GM18502 (cell line): ENCODE data around the gene ZNF608.

ENCODE experiments used
- ATAC-seq: cut with Tn5 transposase; IDR thresholded peaks from one replicate; pipeline ENCODE4 v1.9.1; 2021; ENCODE audit warnings: mild to moderate bottlenecking; ENCODE audit not compliant: unreplicated experiment, poor library complexity

Gene ZNF608

DNA sequence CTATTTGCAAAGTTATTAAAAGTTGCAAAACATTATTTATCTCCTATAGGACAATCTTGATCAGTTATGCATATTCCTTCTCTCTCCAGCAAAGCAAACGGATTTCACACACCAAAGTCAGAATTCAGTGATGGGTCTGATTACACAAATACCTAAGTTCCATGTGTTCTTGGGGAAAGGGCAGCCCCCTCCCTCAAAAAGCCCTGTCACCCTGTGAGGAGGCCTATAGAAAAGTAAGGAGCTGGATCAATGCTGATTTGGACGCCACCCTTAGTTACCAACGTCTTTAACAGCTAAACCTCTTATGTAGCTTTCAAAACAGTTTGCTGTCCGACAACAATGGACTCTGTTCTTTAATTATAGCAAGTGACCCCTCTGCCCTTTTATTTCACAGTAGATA lies 6.4 kb downstream of the ZNF608 start:
- ATAC-seq, result no peak

DNA sequence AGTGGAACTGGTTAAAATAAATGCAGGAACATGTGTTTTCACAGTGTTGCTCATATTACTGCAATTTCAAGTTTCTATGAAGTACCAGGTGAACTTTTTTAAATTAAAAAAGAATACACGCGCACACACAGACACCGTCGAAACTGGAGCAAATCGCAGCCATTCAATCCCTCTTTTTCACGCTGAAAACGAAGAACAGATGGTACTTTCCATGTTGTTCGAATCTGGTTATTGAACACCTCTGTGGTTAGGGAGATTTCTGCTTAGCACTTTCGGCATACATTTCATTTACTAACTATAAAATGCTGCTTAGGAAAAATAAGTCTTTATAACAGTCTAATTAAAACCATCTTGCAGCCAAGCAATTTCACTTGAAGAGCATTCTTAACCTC lies 6.8 kb downstream of the ZNF608 start:
- no peak for ATAC-seq

DNA sequence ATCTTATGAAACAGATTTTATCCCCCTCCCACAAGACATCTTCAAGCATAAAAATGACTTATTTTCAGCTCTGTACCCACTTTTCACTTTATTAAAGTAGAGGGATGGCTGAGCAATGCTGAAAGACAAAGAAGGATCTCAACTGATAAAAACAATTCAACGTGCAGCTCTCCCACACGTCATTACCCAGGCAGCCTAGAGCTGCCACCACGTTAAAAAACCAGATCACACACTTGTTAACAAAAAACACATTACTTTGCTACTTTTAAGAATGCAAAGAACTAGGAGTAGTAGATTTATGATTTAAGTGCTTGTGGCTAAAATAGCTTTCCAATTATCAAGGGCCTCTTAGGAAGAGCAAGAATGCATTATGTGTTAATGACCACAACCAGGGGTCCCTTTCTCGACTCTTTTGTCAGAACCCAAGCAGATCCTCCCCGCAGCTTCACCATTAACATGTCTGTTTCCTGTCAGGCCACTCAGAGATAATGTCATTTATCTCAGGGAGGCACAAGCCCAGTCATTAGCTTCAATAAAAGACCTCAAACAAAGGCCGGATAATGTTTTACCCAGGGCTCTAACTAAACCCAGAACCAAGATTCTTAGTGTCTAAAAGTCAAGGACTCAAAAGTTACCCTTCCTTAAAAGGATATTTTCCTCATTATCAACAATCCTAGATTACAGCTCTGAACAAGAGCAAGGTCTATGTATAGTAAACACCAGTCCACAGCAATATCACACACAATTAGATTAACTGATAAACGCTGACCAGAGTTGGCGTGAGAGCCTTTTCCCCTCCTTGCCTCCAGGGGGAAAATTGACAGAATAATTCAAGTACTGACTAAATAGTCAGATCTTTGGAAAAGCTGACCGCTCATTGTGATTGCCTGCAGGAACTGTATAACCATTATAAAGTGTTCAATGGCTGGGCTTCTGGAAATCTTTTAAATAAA lies 7.5 kb downstream of the ZNF608 start:
- ATAC-seq, result no peak

GRCh38 chr5:124737651-124738050 lies 8.8 kb downstream of the ZNF608 start:
- no peak for ATAC-seq

GRCh38 chr5:124736805-124737188 lies 9.6 kb downstream of the ZNF608 start:
- ATAC-seq, result no peak

DNA sequence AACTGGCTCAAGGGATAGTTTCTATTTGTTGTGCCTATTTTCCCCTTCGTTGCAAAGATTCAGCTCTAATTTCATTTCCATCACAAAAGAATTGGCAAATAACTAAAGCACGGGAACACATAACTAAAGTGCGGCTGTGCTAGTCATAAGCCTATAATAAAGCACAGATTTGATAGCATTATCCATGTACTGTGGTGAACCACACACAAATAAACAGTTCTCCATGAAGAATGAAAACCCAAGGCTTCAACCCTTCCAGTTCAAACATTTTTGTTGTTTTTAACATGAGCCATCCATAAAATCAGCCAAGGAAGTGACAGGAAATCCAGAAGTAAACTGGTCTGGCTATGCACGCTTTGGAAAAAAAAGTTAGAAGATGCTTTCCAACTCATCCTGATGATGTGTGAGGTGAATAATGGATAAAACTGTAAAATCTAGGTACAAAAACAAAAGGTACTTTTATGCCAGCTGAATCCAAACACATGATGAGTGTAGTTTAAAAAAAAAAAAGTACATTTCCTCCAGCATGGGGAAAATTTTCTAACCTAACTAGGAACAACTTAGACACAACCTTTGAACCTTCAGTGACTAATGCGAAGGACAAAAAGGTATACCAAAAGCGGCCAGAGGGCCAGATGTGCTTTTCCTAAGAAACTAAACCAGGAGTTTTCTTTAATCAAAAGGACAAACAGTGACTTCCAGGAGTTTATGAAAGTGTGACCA lies 10.2 kb downstream of the ZNF608 start:
- ATAC-seq, result no peak

- ATAC-seq, result no peak
Observed at GRCh38 chr5:124735169-124735858, 11.1 kb downstream of the ZNF608 start.

DNA sequence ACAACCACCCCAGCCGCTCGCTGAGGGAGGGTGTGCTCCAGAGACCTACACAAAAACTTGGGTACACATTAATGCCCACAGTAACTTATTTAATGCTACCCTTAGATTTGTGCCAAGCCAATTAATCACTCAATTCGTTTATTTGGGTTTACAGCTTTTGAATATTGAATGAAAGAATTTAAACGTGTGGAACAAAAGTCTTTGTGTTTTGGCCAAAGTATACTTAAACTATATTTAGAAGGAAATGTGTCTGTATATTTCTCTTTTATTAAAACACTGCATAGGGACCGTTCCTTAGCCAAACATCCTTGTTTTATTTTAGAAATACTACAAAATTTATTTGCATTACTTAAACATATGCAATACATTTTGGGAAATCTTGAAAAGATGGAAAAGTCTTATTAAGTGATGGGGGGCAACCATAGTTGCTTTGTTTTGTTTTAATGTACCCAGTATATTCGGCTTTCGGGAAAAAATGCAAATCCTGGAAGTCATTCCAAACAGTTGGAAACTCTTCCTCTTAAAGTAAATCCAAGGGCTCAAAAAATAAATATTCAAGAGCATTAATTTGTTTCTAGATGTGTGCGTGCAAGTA lies 11.8 kb downstream of the ZNF608 start:
- no peak for ATAC-seq

GRCh38 chr5:124733329-124733650 lies 13.1 kb downstream of the ZNF608 start:
- ATAC-seq, result no peak

- no peak for ATAC-seq
Observed at GRCh38 chr5:124732428-124733328, 13.8 kb downstream of the ZNF608 start.

- ATAC-seq, result peak; percentile 2
Observed at GRCh38 chr5:124730381-124730780, 16.1 kb downstream of the ZNF608 start.

DNA sequence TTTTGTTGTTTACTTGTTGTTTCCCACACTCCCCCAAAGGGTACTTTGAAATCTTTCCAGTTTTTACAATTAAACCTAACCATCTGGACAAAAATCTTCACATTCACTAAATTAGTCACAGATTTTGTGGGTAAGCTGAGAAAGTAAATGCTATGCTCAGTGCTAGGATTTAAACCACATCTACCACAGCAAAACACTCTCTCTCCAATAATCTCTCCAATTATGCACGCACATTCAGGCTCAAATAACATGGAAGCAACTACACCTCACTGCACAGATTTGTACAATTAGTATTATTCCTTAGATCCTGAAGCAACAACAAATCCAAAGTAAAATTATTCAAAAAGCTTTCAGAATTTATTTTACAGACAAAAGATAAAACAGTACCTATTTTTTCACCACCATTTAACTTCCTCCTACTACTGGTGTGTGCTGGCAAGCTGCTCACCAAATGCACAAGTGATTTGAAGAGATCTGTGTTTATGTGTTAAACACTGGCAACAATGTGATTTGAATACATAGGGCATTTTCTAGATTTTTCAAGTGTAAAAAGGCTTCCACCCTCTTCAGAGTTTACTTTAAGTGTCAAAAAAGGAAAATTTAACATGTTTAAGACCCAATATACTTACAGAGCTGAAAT lies 16.6 kb downstream of the ZNF608 start:
- peak; percentile 81 for ATAC-seq

DNA sequence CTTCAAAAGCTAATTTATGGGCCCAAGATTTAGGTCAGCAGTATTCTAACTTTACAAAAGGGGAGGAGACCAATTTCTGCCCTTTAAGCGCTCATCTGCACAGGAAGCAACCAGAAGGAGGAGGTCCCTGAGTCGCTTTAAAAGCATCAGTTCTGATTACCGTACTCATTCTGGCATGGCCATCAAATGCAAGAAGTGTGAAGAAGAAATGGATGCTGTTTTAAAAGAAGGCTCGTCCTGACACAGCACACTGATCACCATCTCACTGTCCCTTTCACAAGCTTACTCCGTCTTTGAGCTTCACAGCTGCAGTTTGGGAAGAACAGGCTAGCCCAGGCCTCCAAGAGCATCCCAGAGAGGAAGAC lies 17.5 kb downstream of the ZNF608 start:
- no peak for ATAC-seq

DNA sequence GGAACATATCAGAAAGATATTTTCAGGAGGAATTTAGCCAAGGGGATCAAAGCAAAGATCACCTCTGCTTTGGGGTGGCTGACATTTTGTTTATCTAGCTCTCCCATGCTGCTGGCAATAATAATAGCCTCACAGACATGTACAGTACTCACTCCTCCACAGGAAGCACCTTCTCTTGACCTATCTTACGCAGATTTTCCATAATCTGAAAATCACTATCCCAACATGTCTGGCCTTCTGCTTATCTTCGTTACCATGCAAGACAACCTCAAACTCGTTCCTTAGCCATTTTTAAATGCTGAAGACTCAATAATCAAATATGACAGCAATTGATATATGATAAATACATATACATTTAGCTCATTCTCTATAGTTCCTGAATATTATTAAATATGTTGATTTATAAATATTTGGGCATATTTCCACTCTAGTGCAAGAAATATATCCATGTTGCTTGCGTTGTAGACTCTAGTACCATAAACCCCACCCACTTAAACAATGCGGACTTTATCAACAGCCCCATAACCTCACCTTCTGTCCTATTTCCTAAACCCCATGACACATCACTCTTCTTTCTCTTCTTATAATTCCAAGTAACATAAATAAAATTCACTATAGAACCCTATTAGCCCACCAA lies 18.0 kb downstream of the ZNF608 start:
- no peak for ATAC-seq

GRCh38 chr5:124726631-124727362 lies 19.6 kb downstream of the ZNF608 start:
- no peak for ATAC-seq

- ATAC-seq, result no peak
Observed at GRCh38 chr5:124725622-124726258, 20.7 kb downstream of the ZNF608 start.

DNA sequence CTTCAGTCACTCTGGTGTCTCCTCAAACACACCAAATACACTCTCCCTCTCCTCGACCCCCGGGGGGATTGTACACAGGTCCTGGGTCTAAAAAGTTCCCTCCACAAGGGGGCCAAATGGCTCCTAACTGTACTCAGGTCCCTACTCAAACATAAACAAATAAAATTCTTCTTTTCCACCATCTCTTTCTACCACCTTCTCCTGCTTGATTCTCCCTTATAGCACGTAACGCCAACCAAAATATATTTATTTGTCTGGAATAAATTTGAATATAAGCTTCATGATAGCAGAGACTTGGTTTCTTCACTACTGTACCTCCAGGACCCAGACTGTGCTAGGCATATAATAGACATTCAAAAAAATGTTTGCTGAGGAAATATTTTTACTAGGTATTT lies 21.4 kb downstream of the ZNF608 start:
- ATAC-seq, result peak; percentile 30
